Keratinocyte (primary cell): ENCODE results near the gene ATPAF1. TPM values are rescaled to one million over a fixed set of nuclear protein-coding genes. Genes with fewer than 3 reads are reported as not detected.
A peak's percentile ranks its signal among the peaks of the same experiment; 100 is the strongest.

Experiments used
- DNase-seq: peaks from one replicate; pipeline ENCODE4 v3.0.0-alpha.2; 2011; ENCODE audit warnings: low read depth, missing footprints, low spot score
- FAIRE-seq: peaks from 2 replicates; lab custom pipeline; 2011; peaks lifted over from hg19 to GRCh38; lab: Jason Lieb, UNC
- H2AFZ ChIP-seq: 2 replicates; pipeline ENCODE4 v1.6.0; 2012; ENCODE audit warnings: low read length, control low read depth, inconsistent platforms; ENCODE audit not compliant: control insufficient read depth
- H3K27ac ChIP-seq: 2 replicates; pipeline ENCODE4 v1.5.1; 2011; ENCODE audit warnings: low read length; ENCODE audit not compliant: control insufficient read depth, insufficient read depth
- H3K27me3 ChIP-seq: 3 replicates; pipeline ENCODE4 v1.6.0; 2011; ENCODE audit warnings: low read length; ENCODE audit not compliant: control insufficient read depth, insufficient read depth; ENCODE audit errors: extremely low read depth
- H3K36me3 ChIP-seq, 2 experiments: 2 replicates in 1 of 2; 3 replicates in 1 of 2; pipeline ENCODE4 v1.5.1; 2011; ENCODE audit warnings: low read length in 2 of 2, mild to moderate bottlenecking in 1 of 2; ENCODE audit not compliant: control insufficient read depth in 2 of 2, insufficient read depth in 2 of 2; ENCODE audit errors: extremely low read depth in 1 of 2
- H3K4me1 ChIP-seq: 3 replicates; pipeline ENCODE4 v1.5.1; 2011; ENCODE audit warnings: low read length; ENCODE audit not compliant: control insufficient read depth, insufficient read depth; ENCODE audit errors: extremely low read depth
- H3K4me2 ChIP-seq: 3 replicates; pipeline ENCODE4 v1.6.0; 2011; ENCODE audit warnings: low read depth, low read length; ENCODE audit not compliant: control insufficient read depth, insufficient read depth; ENCODE audit errors: extremely low read depth
- H3K4me3 ChIP-seq, 3 experiments: fragments of 200-600 bp in 1 of 3; sonication (generic) in 1 of 3; 2 replicates in 2 of 3; 3 replicates in 1 of 3; pipeline ENCODE4 v1.5.1; 2011 to 2016; ENCODE audit warnings: low read length in 3 of 3, mild to moderate bottlenecking in 3 of 3, control low read depth in 2 of 3, inconsistent platforms in 1 of 3, low read depth in 1 of 3, mixed read lengths in 1 of 3, mixed run types in 1 of 3, moderate library complexity in 1 of 3; ENCODE audit not compliant: control insufficient read depth in 2 of 3, insufficient read depth in 2 of 3; ENCODE audit errors: extremely low read depth in 1 of 3
- H3K79me2 ChIP-seq: 2 replicates; pipeline ENCODE4 v1.6.0; 2012; ENCODE audit warnings: low read length; ENCODE audit not compliant: control insufficient read depth, insufficient read depth
- H3K9ac ChIP-seq: 3 replicates; pipeline ENCODE4 v1.6.0; 2011; ENCODE audit warnings: low read length; ENCODE audit not compliant: control insufficient read depth, insufficient read depth; ENCODE audit errors: extremely low read depth
- H3K9me1 ChIP-seq: 3 replicates; pipeline ENCODE4 v1.6.0; 2011; ENCODE audit warnings: low read length; ENCODE audit not compliant: control insufficient read depth, insufficient read depth; ENCODE audit errors: extremely low read depth
- H3K9me3 ChIP-seq: 2 replicates; pipeline ENCODE4 v1.5.1; 2012; ENCODE audit warnings: low read depth, low read length; ENCODE audit not compliant: control insufficient read depth
- H4K20me1 ChIP-seq: 3 replicates; pipeline ENCODE4 v1.6.0; 2011; ENCODE audit warnings: low read length; ENCODE audit not compliant: control insufficient read depth, insufficient read depth; ENCODE audit errors: extremely low read depth
- CTCF ChIP-seq, 3 experiments: IDR thresholded peaks in 1 of 3; conservative IDR thresholded peaks in 1 of 3; optimal IDR thresholded peaks in 1 of 3; 2 replicates in 2 of 3; 3 replicates in 1 of 3; pipeline versions ENCODE3 to v1.5.1; 2011; ENCODE audit warnings: low read length in 3 of 3, mild to moderate bottlenecking in 3 of 3, moderate library complexity in 2 of 3, control low read depth in 1 of 3, inconsistent platforms in 1 of 3; ENCODE audit not compliant: insufficient read depth in 2 of 3; ENCODE audit errors: extremely low read depth in 1 of 3
- EZH2 ChIP-seq: IDR thresholded peaks from one replicate; pipeline ENCODE4 v1.6.1; 2012; ENCODE audit warnings: inconsistent platforms, mild to moderate bottlenecking, low read length, moderate library complexity
- dilution Hi-C: fragments of 300-500 bp; cut with MboI; formaldehyde crosslinking; loops from one replicate; pipeline ENCODE4 v1.7.0; 2020; ENCODE audit warnings: low sequenced_read_pairs; ENCODE audit not compliant: extremely low pct_ligation_motif_present
- polyA plus RNA-seq, 5 experiments: library from polyadenylated mRNA; depleted of rRNA in 3 of 5; stranded (reverse) in 3 of 5; stranded (forward) in 1 of 5; unstranded in 1 of 5; fragments of >200 nt; gene quantifications; 1 replicate in 1 of 5; 2 replicates in 3 of 5; 3 replicates in 1 of 5; pipeline versions ENCODE4 v1.2.1 to v1.2.3, GENCODE V29; 2011 to 2012; ENCODE audit warnings: missing spikeins in 2 of 5, low read depth in 1 of 5, low replicate concordance in 1 of 5

Gene ATPAF1
- polyA plus RNA-seq, 1 donor (not counting 4 experiments of a cell fraction or from before 2014, with no cell fraction given) = 55.6 TPM

GRCh38 chr1:46639547-46639946, 28.6 kb downstream of the ATPAF1 start:
- H3K4me1 ChIP-seq = peaks cover 9% of the 10 kb centered on the region
- no peaks in the 10 kb centered on the region for H3K9me1 ChIP-seq
- DNase-seq (no peak), FAIRE-seq (no peak)
- H3K36me3 ChIP-seq = peaks cover 0 to 7% of the 10 kb centered on the region in 2 experiments
- no peaks in the 10 kb centered on the region for H3K27me3 ChIP-seq
- H3K27ac ChIP-seq = no peak overlapping the region
- no peak overlapping the region for H3K9ac ChIP-seq
- H3K4me2 ChIP-seq = no peak overlapping the region
- dilution Hi-C loops = no loop called here
- H2AFZ ChIP-seq = no peak overlapping the region
- no peak overlapping the region for H3K4me3 ChIP-seq
- no peaks in the 10 kb centered on the region for H4K20me1 ChIP-seq
- H3K9me3 ChIP-seq = no peaks in the 10 kb centered on the region
- TF ChIP-seq EZH2 = no peak
- no peak for TF ChIP-seq CTCF (optimal IDR thresholded peaks at IDR 0.05 in 1 of 3, IDR thresholded peaks at IDR 0.05 in 1 of 3, conservative IDR thresholded peaks at IDR 0.05 in 1 of 3; ENCODE audit: extremely low read depth in 1 of 3, insufficient read depth in 2 of 3, low read length in 3 of 3)
- no peaks in the 10 kb centered on the region for H3K79me2 ChIP-seq

GRCh38 chr1:46638921-46639320, 29.2 kb downstream of the ATPAF1 start:
- Histone ChIP-seq H3K9me1 (no peaks in the 10 kb centered on the region), H3K4me3 (no peak overlapping the region), H4K20me1 (no peaks in the 10 kb centered on the region), H3K36me3 (peaks cover 0 to 12% of the 10 kb centered on the region in 2 experiments), H3K4me1 (peaks cover 9% of the 10 kb centered on the region), H3K79me2 (no peaks in the 10 kb centered on the region), H3K27ac (no peak overlapping the region), H3K9me3 (no peaks in the 10 kb centered on the region), H3K4me2 (no peak overlapping the region), H2AFZ (no peak overlapping the region), H3K9ac (no peak overlapping the region), H3K27me3 (no peaks in the 10 kb centered on the region)
- DNase-seq (no peak), FAIRE-seq (peak; percentile 36)
- TF ChIP-seq EZH2 (no peak), CTCF (optimal IDR thresholded peaks at IDR 0.05 in 1 of 3, IDR thresholded peaks at IDR 0.05 in 1 of 3, conservative IDR thresholded peaks at IDR 0.05 in 1 of 3; ENCODE audit: extremely low read depth in 1 of 3, insufficient read depth in 2 of 3, low read length in 3 of 3) (no peak)
- dilution Hi-C loops = no loop called here
